ENCODE measurements around the gene THOP1.
A peak's percentile ranks its signal among the peaks of the same experiment; 100 is the strongest.

DNA sequence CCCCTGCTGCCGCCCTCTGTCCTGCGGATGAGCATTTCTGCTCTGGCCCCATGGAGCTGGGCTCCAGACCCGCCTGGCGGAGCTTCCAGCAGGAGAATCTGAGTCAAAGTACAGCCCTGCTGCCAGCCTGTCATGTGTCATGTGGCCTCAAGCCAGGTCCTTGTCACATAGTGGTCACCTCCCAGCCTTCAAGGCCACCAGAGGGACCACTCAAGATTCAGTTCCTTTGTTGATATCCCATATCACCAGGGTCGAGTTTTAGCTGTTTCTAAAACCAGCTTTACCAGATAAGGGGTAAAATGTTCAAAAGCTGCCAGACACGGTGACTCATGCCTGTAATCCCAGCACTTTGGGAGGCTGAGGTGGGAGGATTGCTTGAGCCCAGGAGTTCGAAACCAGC, 13.4 kb downstream of the THOP1 start:
- TF ChIP-seq, protein P1, sequence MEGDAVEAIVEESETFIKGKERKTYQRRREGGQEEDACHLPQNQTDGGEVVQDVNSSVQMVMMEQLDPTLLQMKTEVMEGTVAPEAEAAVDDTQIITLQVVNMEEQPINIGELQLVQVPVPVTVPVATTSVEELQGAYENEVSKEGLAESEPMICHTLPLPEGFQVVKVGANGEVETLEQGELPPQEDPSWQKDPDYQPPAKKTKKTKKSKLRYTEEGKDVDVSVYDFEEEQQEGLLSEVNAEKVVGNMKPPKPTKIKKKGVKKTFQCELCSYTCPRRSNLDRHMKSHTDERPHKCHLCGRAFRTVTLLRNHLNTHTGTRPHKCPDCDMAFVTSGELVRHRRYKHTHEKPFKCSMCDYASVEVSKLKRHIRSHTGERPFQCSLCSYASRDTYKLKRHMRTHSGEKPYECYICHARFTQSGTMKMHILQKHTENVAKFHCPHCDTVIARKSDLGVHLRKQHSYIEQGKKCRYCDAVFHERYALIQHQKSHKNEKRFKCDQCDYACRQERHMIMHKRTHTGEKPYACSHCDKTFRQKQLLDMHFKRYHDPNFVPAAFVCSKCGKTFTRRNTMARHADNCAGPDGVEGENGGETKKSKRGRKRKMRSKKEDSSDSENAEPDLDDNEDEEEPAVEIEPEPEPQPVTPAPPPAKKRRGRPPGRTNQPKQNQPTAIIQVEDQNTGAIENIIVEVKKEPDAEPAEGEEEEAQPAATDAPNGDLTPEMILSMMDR (IDR thresholded peaks at IDR 0.05): peak in 2 of 12 donors; percentile 9 to 23
- peak in 1 of 2 donors; percentile 27 for TF ChIP-seq POLR2A (IDR thresholded peaks at IDR 0.05)

Measured in heart left ventricle (tissue), 13 donors.